ENCODE measurements around the gene RNF8.

- TF ChIP-seq CTCF (IDR thresholded peaks at IDR 0.05 in 4 of 5, conservative IDR thresholded peaks at IDR 0.05 in 1 of 5) (no peak), POLR2A (IDR thresholded peaks at IDR 0.05) (no peak)
These were observed 82.0 kb downstream of the RNF8 start for GRCh38 chr6:37435816-37436215.

Measured in gastrocnemius medialis (tissue), 4 donors.